HepG2 (cell line): ENCODE data around the gene GTF2H3. TPM values are rescaled to one million over a fixed set of nuclear protein-coding genes. Genes with fewer than 3 reads are reported as not detected.
A peak's percentile ranks its signal among the peaks of the same experiment; 100 is the strongest.

Experiments used
- CENPX ChIP-seq: sonication (generic); formaldehyde crosslinking; IDR thresholded peaks from 2 replicates; pipeline ENCODE4 v1.9.0; 2021; ENCODE audit warnings: mild to moderate bottlenecking, missing genetic modification reagents, moderate library complexity
- CHD4 ChIP-seq: fragments of 200-600 bp; sonication (generic); IDR thresholded peaks from 2 replicates; pipeline ENCODE4 v1.7.0; 2017; ENCODE audit warnings: mild to moderate bottlenecking, low read length, borderline replicate concordance
- EHMT2 ChIP-seq: fragments of 200-600 bp; sonication (generic); IDR thresholded peaks from 2 replicates; pipeline ENCODE4 v1.7.0; 2017; ENCODE audit warnings: antibody characterized with exemption, low read depth, low read length, borderline replicate concordance
- GFI1 ChIP-seq: sonication (generic); formaldehyde crosslinking; IDR thresholded peaks from 2 replicates; pipeline ENCODE4 v1.5.0; 2020; ENCODE audit warnings: missing genetic modification reagents, mild to moderate bottlenecking, borderline replicate concordance
- HHEX ChIP-seq: IDR thresholded peaks from 2 replicates; pipeline ENCODE4 v1.6.1; 2016; ENCODE audit warnings: control low read depth
- MATR3 ChIP-seq: sonication (generic); formaldehyde crosslinking; IDR thresholded peaks from 2 replicates; pipeline ENCODE4 v1.4.0; 2020; ENCODE audit warnings: missing genetic modification reagents
- NONO ChIP-seq, 2 experiments: fragments of 450-650 bp in 1 of 2; sonication (generic) in 1 of 2; formaldehyde crosslinking in 1 of 2; IDR thresholded peaks in 1 of 2; conservative IDR thresholded peaks in 1 of 2; 2 replicates each; pipeline versions ENCODE4 v1.6.1 to v1.8.0; 2017 to 2022; ENCODE audit warnings: mild to moderate bottlenecking in 1 of 2, missing genetic modification reagents in 1 of 2, moderate library complexity in 1 of 2
- PITX1 ChIP-seq: sonication (generic); formaldehyde crosslinking; IDR thresholded peaks from 2 replicates; pipeline ENCODE4 v1.5.1; 2020; ENCODE audit warnings: mild to moderate bottlenecking, missing genetic modification reagents
- TARDBP ChIP-seq: sonication (generic); formaldehyde crosslinking; IDR thresholded peaks from 2 replicates; pipeline ENCODE4 v1.8.0; 2022; ENCODE audit warnings: mild to moderate bottlenecking, missing genetic modification reagents
- YY1 ChIP-seq: IDR thresholded peaks from 2 replicates; pipeline ENCODE4 v1.6.1; 2011; ENCODE audit warnings: low read length, low read depth, moderate library complexity, mild to moderate bottlenecking; ENCODE audit not compliant: insufficient read depth, insufficient replicate concordance
- ZNF160 ChIP-seq: sonication (generic); formaldehyde crosslinking; IDR thresholded peaks from 2 replicates; pipeline ENCODE4 v1.8.0; 2022; ENCODE audit warnings: mild to moderate bottlenecking, inconsistent platforms, missing genetic modification reagents
- ZNF33B ChIP-seq: sonication (generic); formaldehyde crosslinking; IDR thresholded peaks from 2 replicates; pipeline ENCODE4 v1.5.1; 2020; ENCODE audit warnings: mild to moderate bottlenecking, missing genetic modification reagents
- ZNF563 ChIP-seq: sonication (generic); formaldehyde crosslinking; IDR thresholded peaks from 2 replicates; pipeline ENCODE4 v1.8.0; 2022; ENCODE audit warnings: mild to moderate bottlenecking, moderate library complexity, missing genetic modification reagents
- ZNF720 ChIP-seq: sonication (generic); formaldehyde crosslinking; IDR thresholded peaks from 2 replicates; pipeline ENCODE4 v1.4.0; 2020; ENCODE audit warnings: missing genetic modification reagents
- polyA plus RNA-seq, 8 experiments: library from polyadenylated mRNA; depleted of rRNA in 3 of 8; stranded (reverse) in 7 of 8; unstranded in 1 of 8; fragments of >200 nt; fragmentation: Illumina TruSeq in 4 of 8; extraction: Trizol in 4 of 8; gene quantifications; 2 replicates each; pipeline versions ENCODE4 v1.2.1 to v1.2.3, GENCODE V29; 2011 to 2016; ENCODE audit warnings: low read depth in 4 of 8, missing spikeins in 1 of 8, mixed read lengths in 1 of 8; ENCODE audit not compliant: insufficient read depth in 1 of 8
- total RNA-seq, 5 experiments: library from RNA; depleted of rRNA; stranded (reverse); fragments of >200 nt; fragmentation: Illumina TruSeq; extraction: Trizol; gene quantifications; 2 replicates each; pipeline ENCODE4 v1.2.3, GENCODE V29; 2016; ENCODE audit warnings: low read depth in 1 of 5
- TF ChIP-seq, protein P1 (sequence below): sonication (generic); formaldehyde crosslinking; IDR thresholded peaks from 2 replicates; pipeline ENCODE4 v1.9.0; 2021; ENCODE audit warnings: missing genetic modification reagents, mild to moderate bottlenecking, borderline replicate concordance
- TF ChIP-seq, protein P2 (sequence below): sonication (generic); formaldehyde crosslinking; IDR thresholded peaks from 2 replicates; pipeline ENCODE4 v1.5.0; 2020; ENCODE audit warnings: mild to moderate bottlenecking, missing genetic modification reagents
- TF ChIP-seq, protein P3 (sequence below): sonication (generic); formaldehyde crosslinking; IDR thresholded peaks from 2 replicates; pipeline ENCODE4 v1.4.0; 2020; ENCODE audit warnings: missing genetic modification reagents, borderline replicate concordance
- TF ChIP-seq, protein P4 (sequence below): IDR thresholded peaks from 2 replicates; pipeline ENCODE4 v1.6.1; 2016; ENCODE audit warnings: mild to moderate bottlenecking
- TF ChIP-seq, protein P5 (sequence below): sonication (generic); formaldehyde crosslinking; IDR thresholded peaks from 2 replicates; pipeline ENCODE4 v1.8.0; 2022; ENCODE audit warnings: mild to moderate bottlenecking, missing genetic modification reagents, borderline replicate concordance

Gene GTF2H3
- total and polyA plus RNA-seq, 2 of the 13 experiments (the other 11 are each of a cell fraction or from before 2014, with no cell fraction given), result 35.8 to 58.8 TPM

DNA sequence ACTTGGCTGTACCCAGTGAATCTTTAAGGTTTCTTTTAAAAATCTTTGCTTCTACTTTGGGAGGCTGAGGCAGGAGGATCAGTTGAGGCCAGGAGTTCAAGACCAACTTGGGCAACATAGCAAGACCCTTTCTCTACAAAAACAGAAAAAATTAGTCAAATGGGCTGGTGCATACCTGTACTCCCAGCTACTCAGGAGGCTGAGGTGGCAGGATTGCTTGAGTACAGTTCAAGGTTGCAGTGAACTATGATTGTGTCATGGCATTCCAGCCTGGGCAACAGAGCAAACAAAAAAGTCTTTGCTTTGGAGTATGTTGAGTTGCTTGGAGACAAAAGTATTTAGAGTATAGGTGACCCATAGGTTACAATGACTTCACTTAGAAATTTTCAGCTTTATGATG, 37.9 kb upstream of the GTF2H3 start (continued):
- no peak for TF ChIP-seq CENPX (CRISPR knock-in tag)
- TF ChIP-seq, protein P1, sequence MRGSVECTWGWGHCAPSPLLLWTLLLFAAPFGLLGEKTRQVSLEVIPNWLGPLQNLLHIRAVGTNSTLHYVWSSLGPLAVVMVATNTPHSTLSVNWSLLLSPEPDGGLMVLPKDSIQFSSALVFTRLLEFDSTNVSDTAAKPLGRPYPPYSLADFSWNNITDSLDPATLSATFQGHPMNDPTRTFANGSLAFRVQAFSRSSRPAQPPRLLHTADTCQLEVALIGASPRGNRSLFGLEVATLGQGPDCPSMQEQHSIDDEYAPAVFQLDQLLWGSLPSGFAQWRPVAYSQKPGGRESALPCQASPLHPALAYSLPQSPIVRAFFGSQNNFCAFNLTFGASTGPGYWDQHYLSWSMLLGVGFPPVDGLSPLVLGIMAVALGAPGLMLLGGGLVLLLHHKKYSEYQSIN (CRISPR knock-in tag), result no peak
- TF ChIP-seq, protein P2, sequence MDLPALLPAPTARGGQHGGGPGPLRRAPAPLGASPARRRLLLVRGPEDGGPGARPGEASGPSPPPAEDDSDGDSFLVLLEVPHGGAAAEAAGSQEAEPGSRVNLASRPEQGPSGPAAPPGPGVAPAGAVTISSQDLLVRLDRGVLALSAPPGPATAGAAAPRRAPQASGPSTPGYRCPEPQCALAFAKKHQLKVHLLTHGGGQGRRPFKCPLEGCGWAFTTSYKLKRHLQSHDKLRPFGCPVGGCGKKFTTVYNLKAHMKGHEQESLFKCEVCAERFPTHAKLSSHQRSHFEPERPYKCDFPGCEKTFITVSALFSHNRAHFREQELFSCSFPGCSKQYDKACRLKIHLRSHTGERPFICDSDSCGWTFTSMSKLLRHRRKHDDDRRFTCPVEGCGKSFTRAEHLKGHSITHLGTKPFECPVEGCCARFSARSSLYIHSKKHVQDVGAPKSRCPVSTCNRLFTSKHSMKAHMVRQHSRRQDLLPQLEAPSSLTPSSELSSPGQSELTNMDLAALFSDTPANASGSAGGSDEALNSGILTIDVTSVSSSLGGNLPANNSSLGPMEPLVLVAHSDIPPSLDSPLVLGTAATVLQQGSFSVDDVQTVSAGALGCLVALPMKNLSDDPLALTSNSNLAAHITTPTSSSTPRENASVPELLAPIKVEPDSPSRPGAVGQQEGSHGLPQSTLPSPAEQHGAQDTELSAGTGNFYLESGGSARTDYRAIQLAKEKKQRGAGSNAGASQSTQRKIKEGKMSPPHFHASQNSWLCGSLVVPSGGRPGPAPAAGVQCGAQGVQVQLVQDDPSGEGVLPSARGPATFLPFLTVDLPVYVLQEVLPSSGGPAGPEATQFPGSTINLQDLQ (CRISPR knock-in tag), result no peak
- no peak for TF ChIP-seq NONO (IDR thresholded peaks at IDR 0.05)
- peak; percentile 53 for TF ChIP-seq NONO (CRISPR knock-in tag; conservative IDR thresholded peaks at IDR 0.05)
- TF ChIP-seq, protein P3, sequence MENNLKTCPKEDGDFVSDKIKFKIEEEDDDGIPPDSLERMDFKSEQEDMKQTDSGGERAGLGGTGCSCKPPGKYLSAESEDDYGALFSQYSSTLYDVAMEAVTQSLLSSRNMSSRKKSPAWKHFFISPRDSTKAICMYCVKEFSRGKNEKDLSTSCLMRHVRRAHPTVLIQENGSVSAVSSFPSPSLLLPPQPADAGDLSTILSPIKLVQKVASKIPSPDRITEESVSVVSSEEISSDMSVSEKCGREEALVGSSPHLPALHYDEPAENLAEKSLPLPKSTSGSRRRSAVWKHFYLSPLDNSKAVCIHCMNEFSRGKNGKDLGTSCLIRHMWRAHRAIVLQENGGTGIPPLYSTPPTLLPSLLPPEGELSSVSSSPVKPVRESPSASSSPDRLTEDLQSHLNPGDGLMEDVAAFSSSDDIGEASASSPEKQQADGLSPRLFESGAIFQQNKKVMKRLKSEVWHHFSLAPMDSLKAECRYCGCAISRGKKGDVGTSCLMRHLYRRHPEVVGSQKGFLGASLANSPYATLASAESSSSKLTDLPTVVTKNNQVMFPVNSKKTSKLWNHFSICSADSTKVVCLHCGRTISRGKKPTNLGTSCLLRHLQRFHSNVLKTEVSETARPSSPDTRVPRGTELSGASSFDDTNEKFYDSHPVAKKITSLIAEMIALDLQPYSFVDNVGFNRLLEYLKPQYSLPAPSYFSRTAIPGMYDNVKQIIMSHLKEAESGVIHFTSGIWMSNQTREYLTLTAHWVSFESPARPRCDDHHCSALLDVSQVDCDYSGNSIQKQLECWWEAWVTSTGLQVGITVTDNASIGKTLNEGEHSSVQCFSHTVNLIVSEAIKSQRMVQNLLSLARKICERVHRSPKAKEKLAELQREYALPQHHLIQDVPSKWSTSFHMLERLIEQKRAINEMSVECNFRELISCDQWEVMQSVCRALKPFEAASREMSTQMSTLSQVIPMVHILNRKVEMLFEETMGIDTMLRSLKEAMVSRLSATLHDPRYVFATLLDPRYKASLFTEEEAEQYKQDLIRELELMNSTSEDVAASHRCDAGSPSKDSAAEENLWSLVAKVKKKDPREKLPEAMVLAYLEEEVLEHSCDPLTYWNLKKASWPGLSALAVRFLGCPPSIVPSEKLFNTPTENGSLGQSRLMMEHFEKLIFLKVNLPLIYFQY (CRISPR knock-in tag), result no peak
- no peak for TF ChIP-seq MATR3
- TF ChIP-seq ZNF720, result no peak
- TF ChIP-seq GFI1 (CRISPR knock-in tag), result no peak
- no peak for TF ChIP-seq PITX1 (CRISPR knock-in tag)
- TF ChIP-seq, protein P4, sequence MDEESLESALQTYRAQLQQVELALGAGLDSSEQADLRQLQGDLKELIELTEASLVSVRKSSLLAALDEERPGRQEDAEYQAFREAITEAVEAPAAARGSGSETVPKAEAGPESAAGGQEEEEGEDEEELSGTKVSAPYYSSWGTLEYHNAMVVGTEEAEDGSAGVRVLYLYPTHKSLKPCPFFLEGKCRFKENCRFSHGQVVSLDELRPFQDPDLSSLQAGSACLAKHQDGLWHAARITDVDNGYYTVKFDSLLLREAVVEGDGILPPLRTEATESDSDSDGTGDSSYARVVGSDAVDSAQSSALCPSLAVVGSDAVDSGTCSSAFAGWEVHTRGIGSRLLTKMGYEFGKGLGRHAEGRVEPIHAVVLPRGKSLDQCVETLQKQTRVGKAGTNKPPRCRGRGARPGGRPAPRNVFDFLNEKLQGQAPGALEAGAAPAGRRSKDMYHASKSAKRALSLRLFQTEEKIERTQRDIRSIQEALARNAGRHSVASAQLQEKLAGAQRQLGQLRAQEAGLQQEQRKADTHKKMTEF, result peak; percentile 55; the same call in 1 of the 2 replicates
- TF ChIP-seq HHEX (CRISPR knock-in tag), result no peak
- TF ChIP-seq CHD4, result no peak
- no peak for TF ChIP-seq ZNF160 (CRISPR knock-in tag)
- no peak for TF ChIP-seq ZNF563
- TF ChIP-seq ZNF33B (CRISPR knock-in tag), result no peak
- TF ChIP-seq, protein P5, sequence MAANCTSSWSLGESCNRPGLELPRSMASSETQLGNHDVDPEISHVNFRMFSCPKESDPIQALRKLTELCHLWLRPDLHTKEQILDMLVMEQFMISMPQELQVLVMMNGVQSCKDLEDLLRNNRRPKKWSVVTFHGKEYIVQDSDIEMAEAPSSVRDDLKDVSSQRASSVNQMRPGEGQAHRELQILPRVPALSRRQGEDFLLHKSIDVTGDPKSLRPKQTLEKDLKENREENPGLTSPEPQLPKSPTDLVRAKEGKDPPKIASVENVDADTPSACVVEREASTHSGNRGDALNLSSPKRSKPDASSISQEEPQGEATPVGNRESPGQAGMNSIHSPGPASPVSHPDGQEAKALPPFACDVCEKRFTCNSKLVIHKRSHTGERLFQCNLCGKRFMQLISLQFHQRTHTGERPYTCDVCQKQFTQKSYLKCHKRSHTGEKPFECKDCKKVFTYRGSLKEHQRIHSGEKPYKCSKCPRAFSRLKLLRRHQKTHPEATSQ (CRISPR knock-in tag), result no peak
- no peak for TF ChIP-seq YY1
- TF ChIP-seq TARDBP (CRISPR knock-in tag), result peak; percentile 65; the same call in 1 of the 2 replicates
- TF ChIP-seq EHMT2, result no peak
